Measurements from ENCODE around the gene LINGO1. TPM values are rescaled to one million over a fixed set of nuclear protein-coding genes. Genes with fewer than 3 reads are reported as not detected.

The LINGO1 gene
- total and polyA plus RNA-seq, 4 donors: 0.50 to 1.6 (median 0.75) TPM; not detected in 1

- Histone ChIP-seq H3K36me3 (ENCODE audit: control insufficient read depth in 4 of 4, insufficient read depth in 3 of 4, low read depth in 1 of 4, low read length in 3 of 4) (no peaks in the 10 kb centered on the region), H3K9ac (ENCODE audit: low read depth in 1 of 2, low read length in 2 of 2) (no peak overlapping the region), H3K27ac (ENCODE audit: low read depth in 1 of 2, low read length in 2 of 2) (no peak overlapping the region), H3K9me3 (ENCODE audit: control insufficient read depth in 4 of 4, low read length in 3 of 4) (no peaks in the 10 kb centered on the region), H3K4me1 (ENCODE audit: control insufficient read depth in 4 of 4, insufficient read depth in 4 of 4, low read length in 3 of 4) (no peaks in the 10 kb centered on the region), H3K4me3 (ENCODE audit: low read depth in 1 of 3, low read length in 3 of 3) (no peak overlapping the region), H3K27me3 (ENCODE audit: control insufficient read depth in 4 of 4, insufficient read depth in 4 of 4, low read length in 3 of 4) (no peaks in the 10 kb centered on the region)
- no peak for DNase-seq (ENCODE audit: low spot score)
- 90% methylated on average over 5 of the region's 5 CpGs for WGBS
- TF ChIP-seq HNF4A (conservative IDR thresholded peaks at IDR 0.05) (no peak), REST (IDR thresholded peaks at IDR 0.05) (no peak), NR2F2 (IDR thresholded peaks at IDR 0.05) (no peak)
Observed at GRCh38 chr15:77598644-77599043, 34.1 kb downstream of the LINGO1 start.

- DNase-seq (ENCODE audit: low spot score): no peak
- Histone ChIP-seq H3K4me3 (ENCODE audit: low read depth in 1 of 3, low read length in 3 of 3) (no peak overlapping the region), H3K9me3 (ENCODE audit: control insufficient read depth in 4 of 4, low read length in 3 of 4) (no peaks in the 10 kb centered on the region), H3K4me1 (ENCODE audit: control insufficient read depth in 4 of 4, insufficient read depth in 4 of 4, low read length in 3 of 4) (no peaks in the 10 kb centered on the region), H3K27me3 (ENCODE audit: control insufficient read depth in 4 of 4, insufficient read depth in 4 of 4, low read length in 3 of 4) (no peaks in the 10 kb centered on the region), H3K9ac (ENCODE audit: low read depth in 1 of 2, low read length in 2 of 2) (no peak overlapping the region), H3K27ac (ENCODE audit: low read depth in 1 of 2, low read length in 2 of 2) (no peak overlapping the region), H3K36me3 (ENCODE audit: control insufficient read depth in 4 of 4, insufficient read depth in 3 of 4, low read depth in 1 of 4, low read length in 3 of 4) (no peaks in the 10 kb centered on the region)
- 86% methylated on average over 9 of the region's 9 CpGs for WGBS
- TF ChIP-seq HNF4G (IDR thresholded peaks at IDR 0.05): no peak
- TF ChIP-seq SP1 (IDR thresholded peaks at IDR 0.05): no peak
- no peak for TF ChIP-seq CTCF (IDR thresholded peaks at IDR 0.05; ENCODE audit: low read depth, low read length, missing input control)
- TF ChIP-seq RXRA (IDR thresholded peaks at IDR 0.05): no peak
- TF ChIP-seq TAF1 (conservative IDR thresholded peaks at IDR 0.05): no peak
- no peak for TF ChIP-seq FOXA1 (IDR thresholded peaks at IDR 0.05)
- TF ChIP-seq GABPA (IDR thresholded peaks at IDR 0.05 in 1 of 2, conservative IDR thresholded peaks at IDR 0.05 in 1 of 2): no peak
- TF ChIP-seq REST (IDR thresholded peaks at IDR 0.05): no peak
- TF ChIP-seq MAX (IDR thresholded peaks at IDR 0.05): no peak
- no peak for TF ChIP-seq NR2F2 (IDR thresholded peaks at IDR 0.05)
- TF ChIP-seq HNF4A (conservative IDR thresholded peaks at IDR 0.05): no peak
- TF ChIP-seq EGR1 (IDR thresholded peaks at IDR 0.05; ENCODE audit: low read depth in 2 of 2): no peak
- TF ChIP-seq YY1 (IDR thresholded peaks at IDR 0.05): no peak
Observed at GRCh38 chr15:77597804-77598453, 34.8 kb downstream of the LINGO1 start.

Measured in liver (tissue), 9 donors.